DMS79 treated with DMSO at 0.1 percent for 48 hours (cell line): Measurements from ENCODE around the gene EML3.
"Not testable (repeated sequence)": the region's sequence is repeated elsewhere in the genome, so short reads cannot be mapped to it uniquely, and the experiment has no call there.

ENCODE experiments used
- DNase-seq: peaks from one replicate; lab custom pipeline; 2025; lab: John Stamatoyannopoulos, UW

The EML3 gene

DNA sequence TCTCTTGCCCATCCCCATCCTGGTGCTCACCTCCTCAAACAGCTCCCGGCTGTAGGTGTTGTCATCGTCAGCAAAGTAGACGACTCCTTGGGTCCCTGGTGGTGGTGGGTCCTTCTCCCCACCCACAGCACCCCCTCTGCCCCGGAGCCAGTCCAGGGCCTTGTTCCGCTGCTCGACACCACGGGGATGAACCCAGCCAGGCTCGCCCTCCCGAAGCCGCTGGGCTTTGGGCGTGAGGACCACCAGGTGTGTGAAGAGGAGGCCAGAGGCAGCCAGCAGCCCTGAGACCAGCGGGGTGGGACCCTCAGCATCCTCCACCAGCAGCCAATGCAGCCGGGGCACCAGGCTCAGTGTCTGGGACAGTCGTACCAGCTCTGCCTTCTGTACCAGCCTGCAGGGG lies 4.4 kb upstream of the EML3 start:
- DNase-seq: not testable (repeated sequence)

- no peak for DNase-seq
Observed at GRCh38 chr11:62615521-62615920, 2.9 kb upstream of the EML3 start.

DNA sequence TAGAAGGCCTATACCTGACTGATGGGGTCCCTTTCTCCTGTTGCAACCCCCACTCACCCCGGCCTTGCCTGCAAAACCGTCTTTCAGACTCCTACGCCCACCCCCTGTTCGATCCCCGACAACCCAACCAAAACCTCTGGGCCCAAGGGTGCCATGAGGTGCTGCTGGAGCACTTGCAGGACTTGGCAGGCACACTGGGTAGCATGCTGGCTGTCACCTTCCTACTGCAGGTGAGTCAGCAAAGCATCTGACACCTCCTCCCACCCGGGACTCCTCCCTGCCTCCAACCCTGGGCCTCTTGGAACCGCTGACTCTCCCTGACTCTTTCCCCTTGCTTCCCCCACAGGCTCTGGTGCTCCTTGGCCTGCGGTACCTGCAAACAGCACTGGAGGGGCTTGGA lies 1.7 kb upstream of the EML3 start:
- no peak for DNase-seq

GRCh38 chr11:62613291-62613778 lies 760 bp upstream of the EML3 start:
- no peak for DNase-seq

- peak; percentile 72 for DNase-seq
Observed at GRCh38 chr11:62611705-62612365, 740 bp downstream of the EML3 start.

DNA sequence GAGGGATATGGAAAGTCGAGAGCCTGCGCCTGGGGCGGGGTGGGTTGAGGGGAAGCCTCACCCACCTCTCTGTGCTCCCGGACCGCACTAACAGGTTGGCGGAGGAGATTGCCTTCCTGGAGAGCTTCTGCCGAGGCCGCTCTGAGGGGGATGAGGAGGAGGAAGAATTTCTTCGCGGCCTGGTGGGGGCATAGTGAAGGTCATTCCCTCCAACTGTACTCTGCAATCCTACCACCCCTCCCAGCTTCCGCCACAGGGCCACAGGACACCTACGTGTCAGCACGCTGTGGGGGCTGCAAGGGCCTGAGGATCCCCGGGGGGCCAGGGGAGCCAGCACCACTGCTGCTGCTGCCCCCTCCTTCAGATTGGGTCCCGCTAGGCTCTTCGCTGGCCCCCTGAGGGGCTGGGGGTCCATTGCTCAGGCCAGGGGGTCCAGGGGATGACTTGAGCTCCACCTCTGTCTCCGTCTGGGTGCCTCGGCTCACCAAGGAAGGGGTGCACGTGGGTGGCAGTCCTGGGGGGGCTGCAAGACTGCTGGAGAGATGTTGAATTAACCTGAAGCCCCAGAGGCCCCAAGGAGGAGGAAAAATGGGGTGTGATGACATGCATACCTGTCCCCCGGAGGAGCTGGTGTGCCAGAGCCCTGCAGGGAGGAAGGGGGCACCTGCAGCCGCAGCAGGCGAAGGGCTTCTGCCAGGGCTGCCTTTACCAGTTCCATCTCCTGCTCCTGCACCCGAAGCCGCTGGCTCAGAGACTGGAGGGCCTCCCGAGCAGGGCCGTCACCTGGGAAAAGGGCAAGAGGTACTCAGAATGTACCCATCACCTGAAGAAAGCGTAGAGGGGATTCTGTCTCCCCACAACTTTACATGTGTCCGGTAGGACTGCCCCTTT lies 1.5 kb downstream of the EML3 start:
- no peak for DNase-seq

GRCh38 chr11:62610403-62610802 lies 2.2 kb downstream of the EML3 start:
- DNase-seq: no peak

DNA sequence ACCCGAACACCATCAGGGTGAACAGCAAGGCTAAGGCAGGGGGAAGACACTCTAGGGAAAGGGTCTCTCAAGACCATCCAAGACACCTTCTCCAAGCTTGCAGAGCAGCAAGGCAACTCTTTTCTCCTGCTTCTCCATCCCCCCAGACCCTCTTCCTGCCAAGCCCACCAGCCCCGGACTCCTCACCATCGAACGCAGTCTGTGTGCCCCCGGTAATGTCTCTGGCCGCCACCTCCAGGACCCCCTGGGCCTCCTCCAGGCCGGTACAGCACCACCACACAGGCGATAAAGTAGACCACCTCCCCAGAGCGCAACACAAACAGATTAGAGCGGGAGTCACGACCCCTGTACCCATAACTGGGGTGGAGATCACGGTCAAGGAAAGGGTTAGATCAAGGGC lies 3.8 kb downstream of the EML3 start:
- DNase-seq: no peak

DNA sequence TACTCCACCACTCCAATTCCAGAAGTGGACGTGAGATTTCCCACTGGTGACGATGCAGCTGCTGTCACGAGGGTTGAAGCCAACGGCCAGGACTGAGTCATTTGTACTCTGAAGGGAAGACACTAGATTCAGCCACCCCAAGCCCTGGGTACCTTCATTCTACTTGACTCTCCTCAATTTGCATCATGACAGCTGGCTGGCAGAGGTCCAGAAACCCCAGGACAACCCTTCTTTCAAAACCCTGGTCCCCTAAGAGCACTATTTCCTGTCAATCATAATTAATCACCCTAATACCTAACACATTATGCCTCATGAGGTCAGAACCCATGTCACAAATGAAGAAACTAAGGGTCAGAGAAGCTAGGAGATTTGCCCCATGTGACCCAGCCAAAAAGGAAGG lies 4.9 kb downstream of the EML3 start:
- DNase-seq: no peak

GRCh38 chr11:62605902-62606301 lies 6.7 kb downstream of the EML3 start:
- no peak for DNase-seq

- no peak for DNase-seq
Observed at GRCh38 chr11:62605467-62605866, 7.1 kb downstream of the EML3 start.

- DNase-seq: no peak
Observed at GRCh38 chr11:62604460-62605120, 8.0 kb downstream of the EML3 start.

DNA sequence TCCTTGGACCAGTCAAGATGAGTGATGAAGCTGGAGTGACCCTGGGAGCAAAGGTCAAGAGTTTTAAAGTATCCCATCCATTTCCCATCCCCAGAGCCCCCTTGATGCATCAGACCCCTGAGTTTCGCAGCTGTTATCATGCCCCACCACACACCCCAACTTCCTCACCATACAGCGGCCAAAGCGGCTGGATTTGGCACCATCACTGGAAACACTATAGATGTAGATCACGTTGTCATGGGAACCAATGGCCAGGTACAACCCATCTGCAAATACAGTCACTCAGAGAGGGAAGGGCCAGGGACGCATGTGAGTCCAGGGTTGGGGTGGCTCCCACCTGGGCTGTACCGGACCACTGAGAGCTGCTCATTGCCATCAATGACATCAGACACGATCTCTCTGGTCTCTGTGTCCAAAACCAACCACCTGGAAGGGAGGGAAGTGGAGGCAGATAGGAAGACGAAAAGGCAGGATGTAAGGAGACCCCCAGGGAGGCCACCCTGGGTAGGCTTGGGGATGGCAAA lies 8.7 kb downstream of the EML3 start:
- no peak for DNase-seq

DNA sequence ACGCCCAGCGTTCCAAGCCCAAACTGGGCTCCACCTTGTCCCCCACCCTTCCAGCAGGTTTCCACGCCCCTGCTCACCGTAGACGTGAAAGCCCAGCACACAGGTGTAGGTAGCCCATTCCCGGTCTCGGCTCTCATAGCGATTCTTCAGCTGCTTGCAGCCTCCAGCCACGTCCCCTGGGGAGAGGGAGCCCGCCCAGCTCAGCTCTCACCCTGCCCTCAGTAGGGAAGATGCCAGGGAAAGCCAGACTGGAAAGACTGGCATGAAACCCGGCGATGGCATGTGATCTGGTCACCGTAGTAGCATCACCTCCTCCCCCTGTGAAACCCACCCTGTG lies 9.5 kb downstream of the EML3 start:
- no peak for DNase-seq

- DNase-seq: peak; percentile 66
Observed at GRCh38 chr11:62602141-62603071, 10.2 kb downstream of the EML3 start.

GRCh38 chr11:62601372-62602140 lies 11.0 kb downstream of the EML3 start, which contains the start of gene MTA2:
Gene MTA2, minus strand, starts transcription at chr11:62601865. Its CDS starts 415 bp downstream, at chr11:62601450.
- DNase-seq: peak; percentile 91

DNA sequence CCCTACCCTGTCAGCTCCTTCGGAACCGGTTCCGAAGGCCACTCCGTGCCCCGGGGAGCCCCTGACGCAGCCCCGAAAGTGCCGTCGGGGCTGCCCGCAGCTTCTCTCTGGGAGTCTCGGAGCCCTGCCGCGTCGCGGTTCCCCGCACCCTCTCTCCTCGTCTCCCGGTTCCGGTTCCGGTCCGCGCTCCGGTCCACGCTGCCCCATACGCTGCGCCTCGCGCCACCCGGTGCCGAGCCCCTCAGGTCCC lies 11.5 kb downstream of the EML3 start:
- no peak for DNase-seq

- DNase-seq: no peak
Observed at GRCh38 chr11:62600367-62601121, 12.0 kb downstream of the EML3 start.

- DNase-seq: no peak
Observed at GRCh38 chr11:62599901-62600300, 12.7 kb downstream of the EML3 start.

GRCh38 chr11:62599069-62599696 lies 13.4 kb downstream of the EML3 start:
- DNase-seq: peak; percentile 71
